PC-9 (cell line): ENCODE measurements around the gene EBNA1BP2. TPM values are rescaled to one million over a fixed set of nuclear protein-coding genes. Genes with fewer than 3 reads are reported as not detected.

Experiments
- BruUV-seq: library from RNA; stranded (reverse); fragments of 400-500 nt; replicated peaks from 2 replicates; lab custom pipeline; 2021; lab: Mats Ljungman, UMichigan
- CTCF ChIA-PET: fragments of 300-600 bp; sonication (Branson Sonifier 250); formaldehyde crosslinking; loops from one replicate; lab custom pipeline; 2022; ENCODE audit warnings: antibody characterized with exemption; lab: Charles Lee
- POLR2A ChIA-PET: fragments of 300-600 bp; sonication (Branson Sonifier 250); formaldehyde crosslinking; loops from one replicate; lab custom pipeline; 2022; ENCODE audit warnings: antibody characterized with exemption; ENCODE audit not compliant: unreplicated experiment; lab: Charles Lee
- DNase-seq, 2 experiments: peaks; one replicate each; pipeline versions ENCODE4 v3.0.0 to v3.0.0-alpha.2; 2015 to 2022; ENCODE audit warnings: mixed read lengths in 1 of 2
- H2AFZ ChIP-seq: fragments of 200-600 bp; sonication (generic); 2 replicates; pipeline ENCODE4 v1.8.1; 2017; ENCODE audit warnings: antibody characterized with exemption
- H3F3A ChIP-seq: fragments of 200-600 bp; sonication (generic); 2 replicates; pipeline ENCODE4 v1.8.1; 2017; ENCODE audit warnings: antibody characterized with exemption, mild to moderate bottlenecking, low read depth; ENCODE audit not compliant: insufficient read depth
- H3K27ac ChIP-seq: fragments of 200-600 bp; sonication (generic); 2 replicates; pipeline ENCODE4 v1.6.1; 2016; ENCODE audit warnings: mixed run types
- H3K27me3 ChIP-seq: fragments of 200-600 bp; sonication (generic); 2 replicates; pipeline ENCODE4 v1.6.1; 2016; ENCODE audit warnings: low read depth, mixed run types; ENCODE audit not compliant: insufficient read depth
- H3K36me3 ChIP-seq: fragments of 200-600 bp; sonication (generic); 2 replicates; pipeline ENCODE4 v1.6.1; 2016; ENCODE audit warnings: low read depth, mixed run types
- H3K4me1 ChIP-seq: fragments of 200-600 bp; sonication (generic); replicated peaks from 2 replicates; pipeline ENCODE4 v1.6.1; 2016; ENCODE audit warnings: mixed run types; ENCODE audit not compliant: insufficient read depth
- H3K4me2 ChIP-seq: fragments of 200-600 bp; sonication (generic); 2 replicates; pipeline ENCODE4 v1.6.1; 2017; ENCODE audit warnings: mixed run types
- H3K4me3 ChIP-seq: fragments of 200-600 bp; sonication (generic); 2 replicates; pipeline ENCODE4 v1.6.1; 2016; ENCODE audit warnings: mixed run types
- H3K79me2 ChIP-seq: fragments of 200-600 bp; sonication (generic); 2 replicates; pipeline ENCODE4 v1.6.1; 2017; ENCODE audit warnings: low read depth, mixed run types
- H3K9me2 ChIP-seq: fragments of 200-600 bp; sonication (generic); 2 replicates; pipeline ENCODE4 v1.8.1; 2017; ENCODE audit warnings: mild to moderate bottlenecking; ENCODE audit not compliant: insufficient read depth
- H3K9me3 ChIP-seq: fragments of 200-600 bp; sonication (generic); 2 replicates; pipeline ENCODE4 v1.8.1; 2016; ENCODE audit warnings: low read depth; ENCODE audit not compliant: insufficient read depth
- H4K20me1 ChIP-seq: fragments of 200-600 bp; sonication (generic); 2 replicates; pipeline ENCODE4 v1.8.1; 2017; ENCODE audit not compliant: insufficient read depth
- CTCF ChIP-seq: fragments of 200-600 bp; sonication (generic); conservative IDR thresholded peaks from 2 replicates; pipeline ENCODE4 v1.6.1; 2017; ENCODE audit warnings: mixed run types, antibody characterized with exemption, mild to moderate bottlenecking, moderate library complexity
- EZH2 ChIP-seq: fragments of 200-600 bp; sonication (generic); IDR thresholded peaks from 2 replicates; pipeline ENCODE4 v1.8.0; 2017; ENCODE audit warnings: antibody characterized with exemption, low read depth
- intact Hi-C: fragments of 100-400 bp; cut with micrococcal nuclease; formaldehyde crosslinking; loops from one replicate; pipeline ENCODE4 v1.10.0; 2022; ENCODE audit not compliant: unreplicated experiment
- total RNA-seq: library from RNA; stranded (reverse); gene quantifications from 2 replicates; pipeline ENCODE4 v1.2.3, GENCODE V29; 2021

The EBNA1BP2 gene
- total RNA-seq, 1 experiment from 2014 or later = 153 TPM

DNA sequence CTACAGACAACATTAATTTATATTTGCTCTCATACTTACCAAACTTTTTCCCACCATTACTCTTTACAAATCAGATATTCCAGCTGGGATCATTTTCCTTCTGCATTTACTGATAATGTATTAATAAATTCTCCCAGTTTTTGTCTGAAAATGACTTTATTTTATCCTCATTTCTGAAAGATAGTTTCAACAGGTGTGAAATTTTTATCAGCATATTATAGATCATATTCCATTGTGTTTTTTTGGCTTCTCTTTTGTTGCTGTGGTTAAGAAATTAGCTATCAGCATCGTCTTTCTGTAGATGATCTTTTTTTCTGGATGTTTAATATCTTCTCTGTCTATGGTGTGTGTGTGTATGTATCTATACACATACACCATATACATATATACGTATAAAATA, 2.8 kb upstream of the EBNA1BP2 start:
- Histone ChIP-seq H3K79me2 (peaks cover 23% of the 10 kb centered on the region), H4K20me1 (peaks cover 4% of the 10 kb centered on the region; the same call in 1 of the 2 replicates), H3K4me2 (no peak overlapping the region), H3K9me2 (no peaks in the 10 kb centered on the region), H3K4me1 (peaks cover 15% of the 10 kb centered on the region; the same call in 1 of the 2 replicates), H3F3A (peaks cover 7% of the 10 kb centered on the region; the same call in 1 of the 2 replicates), H3K4me3 (no peak overlapping the region), H3K27me3 (no peaks in the 10 kb centered on the region), H3K27ac (no peak overlapping the region), H3K9me3 (peaks cover 9% of the 10 kb centered on the region; the same call in 1 of the 2 replicates), H2AFZ (no peak overlapping the region), H3K36me3 (peaks cover 9% of the 10 kb centered on the region)
- TF ChIP-seq CTCF (no peak), EZH2 (no peak)
- no peak for DNase-seq
- intact Hi-C loops = no loop called here
- ChIA-PET POLR2A (no interaction called here), CTCF (interaction anchor here (0.6 kb wide), 1 partner anchor 18 kb away, joined by 4 read pairs; no protein-coding TSS in a partner anchor)
- BruUV-seq = no TSS peak

- Histone ChIP-seq H4K20me1 (peaks cover 11% of the 10 kb centered on the region), H3K9me3 (peaks cover 9% of the 10 kb centered on the region; the same call in 1 of the 2 replicates), H3K27me3 (no peaks in the 10 kb centered on the region), H3K4me3 (peak overlapping the region; percentile 89), H3K4me2 (peak overlapping the region; percentile 90), H3K27ac (no peak overlapping the region), H3K4me1 (peaks cover 15% of the 10 kb centered on the region; the same call in 1 of the 2 replicates), H3K9me2 (no peaks in the 10 kb centered on the region), H2AFZ (peak overlapping the region; percentile 97), H3K79me2 (peaks cover 41% of the 10 kb centered on the region), H3K36me3 (peaks cover 31% of the 10 kb centered on the region), H3F3A (peaks cover 10% of the 10 kb centered on the region; the same call in 1 of the 2 replicates)
- CTCF ChIA-PET = interaction anchor here (1.7 kb wide), 1 partner anchor 113 kb away, joined by 3 read pairs; the partner anchor contains the start of gene C1orf210
- BruUV-seq = no TSS peak
- POLR2A ChIA-PET = interaction anchor here (0.5 to 1.5 kb wide), 6 partner anchors 33 to 178 kb away, joined by 3 to 16 read pairs (median 6); no protein-coding TSS in a partner anchor
- intact Hi-C loops = loop anchor here (1.0 kb wide), 1 partner anchor 35 kb away; no protein-coding TSS in a partner anchor
- no peak for TF ChIP-seq CTCF
- TF ChIP-seq EZH2 = no peak
- DNase-seq = peak in 1 of 2 experiments; percentile 69
Observed at GRCh38 chr1:43172527-43172972, 460 bp upstream of the EBNA1BP2 start.

DNA sequence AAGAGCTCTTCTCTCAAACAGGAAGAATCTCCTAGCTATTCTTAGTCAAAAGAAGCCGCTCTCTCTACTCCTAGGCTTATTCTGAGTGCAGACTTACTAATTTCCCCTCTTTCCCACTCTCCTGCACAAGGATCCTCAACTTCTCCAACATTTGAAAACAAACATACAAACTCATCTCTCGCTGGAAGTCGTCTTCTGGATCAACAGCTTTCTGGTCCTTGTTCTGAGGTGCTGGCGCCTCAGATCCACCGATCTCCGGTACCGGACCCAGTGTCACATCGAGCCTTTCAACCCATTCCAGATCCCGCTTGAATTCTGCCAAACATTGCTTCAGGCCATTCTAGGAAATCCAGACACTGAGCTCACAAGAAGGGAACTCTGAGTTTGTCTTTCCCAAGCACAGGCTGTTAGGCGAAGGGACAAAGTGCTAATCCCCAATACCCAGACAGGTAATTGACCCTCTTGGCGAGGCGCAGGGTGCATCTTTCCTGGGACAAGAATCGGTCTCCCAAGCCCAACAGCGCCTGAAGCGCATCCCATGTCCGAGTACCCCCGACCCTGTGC, 696 bp downstream of the EBNA1BP2 start:
- H3K4me3 ChIP-seq = peak overlapping the region; percentile 89

More for the DNA sequence above, 696 bp downstream of the EBNA1BP2 start:
- Histone ChIP-seq H3K27ac (peak overlapping the region; percentile 32; the same call in 1 of the 2 replicates), H3F3A (peaks cover 18% of the 10 kb centered on the region; the same call in 1 of the 2 replicates), H4K20me1 (peaks cover 11% of the 10 kb centered on the region), H3K4me1 (peaks cover 15% of the 10 kb centered on the region; the same call in 1 of the 2 replicates), H2AFZ (peak overlapping the region; percentile 97), H3K4me2 (peak overlapping the region; percentile 90), H3K79me2 (peaks cover 41% of the 10 kb centered on the region), H3K36me3 (peaks cover 40% of the 10 kb centered on the region), H3K9me2 (no peaks in the 10 kb centered on the region), H3K27me3 (no peaks in the 10 kb centered on the region), H3K9me3 (peaks cover 9% of the 10 kb centered on the region; the same call in 1 of the 2 replicates)
- ChIA-PET CTCF (interaction anchor here (0.7 to 1.7 kb wide), 4 partner anchors 114 to 295 kb away, joined by 3 to 8 read pairs (median 3); partner anchors contain the start of gene C1orf210), POLR2A (interaction anchor here (0.6 to 1.5 kb wide), 6 partner anchors 13 to 1458 kb away, joined by 3 to 16 read pairs (median 6); no protein-coding TSS in a partner anchor)
- intact Hi-C loops = no loop called here
- no peak for DNase-seq
- no peak for TF ChIP-seq EZH2
- no peak for TF ChIP-seq CTCF
- BruUV-seq = TSS peak; percentile 55
